ENCODE data around the gene EXOC3L4. TPM values are rescaled to one million over a fixed set of nuclear protein-coding genes. Genes with fewer than 3 reads are reported as not detected.

Gene EXOC3L4
- total and polyA plus RNA-seq, 4 donors, result 0.45 to 0.52 (median 0.50) TPM; not detected in 1

DNA sequence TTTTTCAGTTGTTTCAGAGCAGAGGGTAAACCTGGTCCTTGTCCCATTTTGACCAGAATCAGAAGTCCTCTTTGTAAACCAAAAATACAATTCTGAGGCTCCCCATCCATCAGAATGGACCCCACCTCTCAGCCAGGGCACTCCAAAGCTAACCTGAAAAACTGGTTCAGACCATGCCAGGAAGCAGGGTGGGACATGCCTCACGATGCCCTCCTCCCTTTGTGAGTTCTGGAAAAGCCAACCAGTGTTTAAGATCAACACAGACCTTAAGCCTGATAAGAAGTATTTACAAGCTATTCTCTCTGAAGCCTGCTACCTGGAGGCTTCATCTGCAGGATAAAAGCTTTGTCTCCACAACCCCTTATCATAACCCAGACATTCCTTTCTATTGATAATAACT is 64.2 kb downstream of the EXOC3L4 start:
- Histone ChIP-seq H3K36me3 (ENCODE audit: control insufficient read depth, insufficient read depth, low read length) (no peaks in the 10 kb centered on the region), H3K4me3 (ENCODE audit: low read depth, low read length) (no peak overlapping the region), H3K4me1 (ENCODE audit: control insufficient read depth, insufficient read depth, low read length) (no peaks in the 10 kb centered on the region), H3K27ac (ENCODE audit: low read depth, low read length) (no peak overlapping the region), H3K9me3 (ENCODE audit: control insufficient read depth, insufficient read depth, low read length) (no peaks in the 10 kb centered on the region), H3K27me3 (ENCODE audit: control insufficient read depth, insufficient read depth, low read length) (no peaks in the 10 kb centered on the region)
- WGBS (ENCODE audit: insufficient coverage), result 100% methylated on average over 1 of the region's 1 CpG
- no peak for DNase-seq (ENCODE audit: low read depth in 4 of 6, low spot score in 6 of 6)

Other genes with a start within 250 kb of the EXOC3L4 start
- under 1 TPM; 0.20 to 0.39 TPM for gene AMN, start 172.1 kb upstream of the EXOC3L4 start, total RNA-seq
- gene AMN, start 172.1 kb upstream of the EXOC3L4 start, polyA plus RNA-seq (ENCODE audit: insufficient read length in 2 of 2), result 1 to 10 TPM; 2.6 to 4.0 TPM
- 10 to 100 TPM; 69.0 to 81.7 TPM for gene CDC42BPB, start 37.2 kb upstream of the EXOC3L4 start, total RNA-seq
- 100 to 1,000 TPM; 111 to 115 TPM for gene CDC42BPB, start 37.2 kb upstream of the EXOC3L4 start, polyA plus RNA-seq (ENCODE audit: insufficient read length in 2 of 2)
- gene LBHD2, start 10.5 kb upstream of the EXOC3L4 start, total RNA-seq, result 1 to 10 TPM in 1 of 2 donors, not detected in 1; 1.2 TPM
- 1 to 10 TPM in 1 of 2 donors, under 1 TPM in 1; 0.44 to 2.1 TPM for gene LBHD2, start 10.5 kb upstream of the EXOC3L4 start, polyA plus RNA-seq (ENCODE audit: insufficient read length in 2 of 2)
- gene TNFAIP2, start 28.7 kb downstream of the EXOC3L4 start, total RNA-seq, result 10 to 100 TPM; 11.5 to 13.9 TPM
- gene TNFAIP2, start 28.7 kb downstream of the EXOC3L4 start, polyA plus RNA-seq (ENCODE audit: insufficient read length in 2 of 2), result 10 to 100 TPM in 1 of 2 donors, 1 to 10 TPM in 1; 9.4 to 18.4 TPM
- 100 to 1,000 TPM; 120 to 150 TPM for gene EIF5, start 239.5 kb downstream of the EXOC3L4 start, total RNA-seq
- gene EIF5, start 239.5 kb downstream of the EXOC3L4 start, polyA plus RNA-seq (ENCODE audit: insufficient read length in 2 of 2), result 100 to 1,000 TPM; 191 to 239 TPM